Measurements from ENCODE around the gene CEMIP. TPM values are rescaled to one million over a fixed set of nuclear protein-coding genes. Genes with fewer than 3 reads are reported as not detected.
"Not testable (repeated sequence)": the region's sequence is repeated elsewhere in the genome, so short reads cannot be mapped to it uniquely, and the experiment has no call there.

The CEMIP gene
- total RNA-seq, 1 donor from 2014 or later: 4.4 TPM

- peak; percentile 44 for DNase-seq
Measured at GRCh38 chr15:80955571-80956452, 176.6 kb downstream of the CEMIP start.

- no peak for DNase-seq
Measured at GRCh38 chr15:80957556-80957955, 178.4 kb downstream of the CEMIP start.

GRCh38 chr15:80957976-80958375 is 178.8 kb downstream of the CEMIP start:
- DNase-seq: no peak

GRCh38 chr15:80958818-80959495 is 179.8 kb downstream of the CEMIP start:
- no peak for DNase-seq

GRCh38 chr15:80965454-80965853 is 186.3 kb downstream of the CEMIP start:
- DNase-seq: not testable (repeated sequence)

- no peak for DNase-seq
Measured at GRCh38 chr15:80966431-80967197, 187.4 kb downstream of the CEMIP start.

GRCh38 chr15:80967451-80967850 is 188.3 kb downstream of the CEMIP start:
- DNase-seq: no peak

- no peak for DNase-seq
Measured at GRCh38 chr15:80967991-80968510, 188.9 kb downstream of the CEMIP start.

GRCh38 chr15:80969316-80969715 is 190.1 kb downstream of the CEMIP start:
- no peak for DNase-seq

GRCh38 chr15:80970018-80970657 is 191.0 kb downstream of the CEMIP start:
- peak; percentile 26 for DNase-seq

GRCh38 chr15:80970658-80971057 is 191.5 kb downstream of the CEMIP start:
- no peak for DNase-seq

GRCh38 chr15:80971143-80971542 is 192.0 kb downstream of the CEMIP start:
- DNase-seq: no peak

GRCh38 chr15:80972276-80972675 is 193.1 kb downstream of the CEMIP start:
- no peak for DNase-seq

- DNase-seq: no peak
Measured at GRCh38 chr15:80974914-80975313, 195.7 kb downstream of the CEMIP start.

- DNase-seq: no peak
Measured at GRCh38 chr15:80976851-80977250, 197.7 kb downstream of the CEMIP start.

GRCh38 chr15:80977627-80978036 is 198.5 kb downstream of the CEMIP start:
- peak; percentile 32 for DNase-seq

GRCh38 chr15:80978685-80979329 is 199.6 kb downstream of the CEMIP start:
- no peak for DNase-seq

- no peak for DNase-seq
Measured at GRCh38 chr15:80979538-80980200, 200.5 kb downstream of the CEMIP start.

GRCh38 chr15:80982205-80982604 is 203.0 kb downstream of the CEMIP start:
- no peak for DNase-seq

- DNase-seq: no peak
Measured at GRCh38 chr15:80982839-80983238, 203.7 kb downstream of the CEMIP start.

- no peak for DNase-seq
Measured at GRCh38 chr15:80984856-80985255, 205.7 kb downstream of the CEMIP start.

Data from occipital lobe (tissue), 2 donors.